Vagina (tissue), 2 donors: ENCODE measurements around the gene GLIPR1L1.

ENCODE experiments used
- CTCF ChIP-seq, 3 experiments: fragments of 450-650 bp in 2 of 3; fragments of 200-600 bp in 1 of 3; sonication (generic) in 1 of 3; IDR thresholded peaks; one replicate each; pipeline ENCODE4 v1.5.1; 2017 to 2019; ENCODE audit warnings: antibody characterized with exemption in 3 of 3, mild to moderate bottlenecking in 2 of 3, moderate library complexity in 2 of 3
- POLR2A ChIP-seq, 2 donors: fragments of 450-650 bp; IDR thresholded peaks; one replicate each; pipeline ENCODE4 v1.6.1; 2017; ENCODE audit warnings: antibody characterized with exemption in 2 of 2, mild to moderate bottlenecking in 2 of 2, moderate library complexity in 2 of 2
- POLR2AphosphoS5 ChIP-seq, 2 donors: sonication (generic); formaldehyde crosslinking; IDR thresholded peaks; one replicate each; pipeline ENCODE4 v1.9.0; 2017; ENCODE audit warnings: antibody characterized with exemption in 2 of 2, mild to moderate bottlenecking in 2 of 2, low read depth in 1 of 2; ENCODE audit not compliant: insufficient read depth in 1 of 2

- TF ChIP-seq CTCF (IDR thresholded peaks at IDR 0.05) (no peak), POLR2A (IDR thresholded peaks at IDR 0.05) (no peak), POLR2AphosphoS5 (IDR thresholded peaks at IDR 0.05; ENCODE audit: insufficient read depth in 1 of 2, low read depth in 1 of 2) (no peak)
Observed at GRCh38 chr12:75360920-75361319, 26.4 kb downstream of the GLIPR1L1 start.
